OCI-LY7 (cell line): ENCODE data around the gene ABCC4. TPM values are rescaled to one million over a fixed set of nuclear protein-coding genes. Genes with fewer than 3 reads are reported as not detected.

ENCODE experiments used
- BruUV-seq: library from RNA; stranded (reverse); fragments of 400-500 nt; replicated peaks from 2 replicates; lab custom pipeline; 2021; lab: Mats Ljungman, UMichigan
- CTCF ChIA-PET: fragments of 300-600 bp; sonication (Branson Sonifier 250); formaldehyde crosslinking; loops from one replicate; lab custom pipeline; 2022; ENCODE audit warnings: antibody characterized with exemption; ENCODE audit not compliant: unreplicated experiment; lab: Charles Lee
- POLR2A ChIA-PET: fragments of 300-600 bp; sonication (Branson Sonifier 250); formaldehyde crosslinking; loops from one replicate; lab custom pipeline; 2022; ENCODE audit warnings: antibody characterized with exemption; lab: Charles Lee
- DNase-seq: peaks from one replicate; pipeline ENCODE4 v3.0.0-alpha.2; 2015; ENCODE audit warnings: low spot score
- H2AFZ ChIP-seq: fragments of 200-600 bp; sonication (generic), shearing (Covaris generic); 2 replicates; pipeline ENCODE4 v1.6.1; 2014; ENCODE audit warnings: mild to moderate bottlenecking, antibody characterized with exemption, low read length, moderate library complexity
- H3K27ac ChIP-seq: fragments of 200-600 bp; sonication (generic); 2 replicates; pipeline ENCODE4 v1.5.1; 2014; ENCODE audit warnings: mixed run types, low read depth, mild to moderate bottlenecking, moderate library complexity, low read length, inconsistent platforms; ENCODE audit not compliant: poor library complexity, severe bottlenecking
- H3K36me3 ChIP-seq: fragments of 200-600 bp; sonication (generic); 2 replicates; pipeline ENCODE4 v1.6.1; 2014; ENCODE audit warnings: mild to moderate bottlenecking, antibody characterized with exemption, low read length, moderate library complexity, mixed read lengths; ENCODE audit not compliant: insufficient read depth
- H3K4me1 ChIP-seq: fragments of 200-600 bp; sonication (generic); 2 replicates; pipeline ENCODE4 v1.5.1; 2014; ENCODE audit warnings: mild to moderate bottlenecking, low read length; ENCODE audit not compliant: insufficient read depth, poor library complexity, severe bottlenecking
- H3K4me2 ChIP-seq: fragments of 200-600 bp; sonication (generic); 2 replicates; pipeline ENCODE4 v1.6.1; 2014; ENCODE audit warnings: mild to moderate bottlenecking, low read length
- H3K4me3 ChIP-seq: fragments of 200-600 bp; sonication (generic); 2 replicates; pipeline ENCODE4 v1.5.1; 2014; ENCODE audit warnings: mild to moderate bottlenecking, low read depth, low read length; ENCODE audit not compliant: poor library complexity, severe bottlenecking
- H3K79me2 ChIP-seq: fragments of 200-600 bp; sonication (generic); 2 replicates; pipeline ENCODE4 v1.6.1; 2016; ENCODE audit warnings: low read depth, mild to moderate bottlenecking, low read length, moderate library complexity, mixed read lengths; ENCODE audit not compliant: insufficient read depth
- H3K9me2 ChIP-seq: fragments of 200-600 bp; sonication (generic); 2 replicates; pipeline ENCODE4 v1.6.1; 2016; ENCODE audit warnings: mild to moderate bottlenecking, low read length, mixed read lengths; ENCODE audit not compliant: insufficient read depth
- H3K9me3 ChIP-seq: fragments of 200-600 bp; sonication (generic); 2 replicates; pipeline ENCODE4 v1.6.1; 2014; ENCODE audit warnings: mild to moderate bottlenecking, mixed run types, low read length, mixed read lengths
- H4K20me1 ChIP-seq: fragments of 200-600 bp; sonication (generic); 2 replicates; pipeline ENCODE4 v1.6.1; 2014; ENCODE audit warnings: mild to moderate bottlenecking, antibody characterized with exemption, low read length, moderate library complexity, mixed read lengths; ENCODE audit not compliant: insufficient read depth
- EZH2phosphoT487 ChIP-seq: fragments of 200-600 bp; sonication (generic); IDR thresholded peaks from 2 replicates; pipeline ENCODE4 v1.6.1; 2018; ENCODE audit warnings: low read depth, borderline replicate concordance, mild to moderate bottlenecking, mixed run types, antibody characterized with exemption, low read length, moderate library complexity, mixed read lengths
- intact Hi-C: fragments of 100-400 bp; cut with micrococcal nuclease; formaldehyde crosslinking; loops from one replicate; pipeline ENCODE4 v1.10.0; 2022; ENCODE audit not compliant: unreplicated experiment
- total RNA-seq, 2 experiments: library from RNA; depleted of rRNA in 1 of 2; stranded (reverse); fragments of >200 nt in 1 of 2; shearing (Covaris generic) in 1 of 2; gene quantifications; 2 replicates each; pipeline ENCODE4 v1.2.3, GENCODE V29; 2014 to 2022
- TF ChIP-seq, protein P1 (sequence below): fragments of 200-600 bp; sonication (generic); conservative IDR thresholded peaks from 2 replicates; pipeline ENCODE4 v1.5.1; 2014; ENCODE audit warnings: mild to moderate bottlenecking, antibody characterized with exemption, low read length, moderate library complexity, mixed read lengths

ABCC4 gene
- total RNA-seq, 2 experiments from 2014 or later = 7.3 to 7.8 TPM

DNA sequence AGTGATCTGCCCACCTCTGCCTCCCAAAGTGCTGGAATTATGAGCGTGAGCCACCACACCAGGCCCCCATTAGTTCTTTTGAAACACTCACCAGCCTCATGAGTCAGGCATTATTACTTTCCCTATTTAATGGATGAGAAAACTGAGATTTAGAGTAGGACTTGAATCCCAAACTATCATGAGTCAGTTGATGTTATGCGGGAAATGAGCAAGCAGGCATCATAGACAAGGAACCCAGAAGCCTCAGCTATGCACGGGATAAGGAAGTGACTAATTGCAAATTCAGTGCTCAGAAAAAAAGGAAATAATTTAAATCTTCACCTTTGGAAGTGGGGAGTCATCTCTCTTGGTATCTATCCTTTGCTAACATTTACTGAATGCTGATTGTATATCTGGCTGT lies 217.5 kb downstream of the ABCC4 start:
- Histone ChIP-seq H3K36me3 (no peaks in the 10 kb centered on the region), H4K20me1 (no peaks in the 10 kb centered on the region), H3K4me2 (no peak overlapping the region), H3K4me1 (no peaks in the 10 kb centered on the region), H2AFZ (no peak overlapping the region), H3K79me2 (no peaks in the 10 kb centered on the region), H3K4me3 (no peak overlapping the region), H3K27ac (no peak overlapping the region), H3K9me3 (no peaks in the 10 kb centered on the region), H3K9me2 (no peaks in the 10 kb centered on the region)
- CTCF ChIA-PET = no interaction called here
- TF ChIP-seq, protein P1, sequence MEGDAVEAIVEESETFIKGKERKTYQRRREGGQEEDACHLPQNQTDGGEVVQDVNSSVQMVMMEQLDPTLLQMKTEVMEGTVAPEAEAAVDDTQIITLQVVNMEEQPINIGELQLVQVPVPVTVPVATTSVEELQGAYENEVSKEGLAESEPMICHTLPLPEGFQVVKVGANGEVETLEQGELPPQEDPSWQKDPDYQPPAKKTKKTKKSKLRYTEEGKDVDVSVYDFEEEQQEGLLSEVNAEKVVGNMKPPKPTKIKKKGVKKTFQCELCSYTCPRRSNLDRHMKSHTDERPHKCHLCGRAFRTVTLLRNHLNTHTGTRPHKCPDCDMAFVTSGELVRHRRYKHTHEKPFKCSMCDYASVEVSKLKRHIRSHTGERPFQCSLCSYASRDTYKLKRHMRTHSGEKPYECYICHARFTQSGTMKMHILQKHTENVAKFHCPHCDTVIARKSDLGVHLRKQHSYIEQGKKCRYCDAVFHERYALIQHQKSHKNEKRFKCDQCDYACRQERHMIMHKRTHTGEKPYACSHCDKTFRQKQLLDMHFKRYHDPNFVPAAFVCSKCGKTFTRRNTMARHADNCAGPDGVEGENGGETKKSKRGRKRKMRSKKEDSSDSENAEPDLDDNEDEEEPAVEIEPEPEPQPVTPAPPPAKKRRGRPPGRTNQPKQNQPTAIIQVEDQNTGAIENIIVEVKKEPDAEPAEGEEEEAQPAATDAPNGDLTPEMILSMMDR = no peak
- no peak for TF ChIP-seq EZH2phosphoT487
- intact Hi-C loops = no loop called here
- no TSS peak for BruUV-seq
- DNase-seq = no peak
- POLR2A ChIA-PET = no interaction called here

DNA sequence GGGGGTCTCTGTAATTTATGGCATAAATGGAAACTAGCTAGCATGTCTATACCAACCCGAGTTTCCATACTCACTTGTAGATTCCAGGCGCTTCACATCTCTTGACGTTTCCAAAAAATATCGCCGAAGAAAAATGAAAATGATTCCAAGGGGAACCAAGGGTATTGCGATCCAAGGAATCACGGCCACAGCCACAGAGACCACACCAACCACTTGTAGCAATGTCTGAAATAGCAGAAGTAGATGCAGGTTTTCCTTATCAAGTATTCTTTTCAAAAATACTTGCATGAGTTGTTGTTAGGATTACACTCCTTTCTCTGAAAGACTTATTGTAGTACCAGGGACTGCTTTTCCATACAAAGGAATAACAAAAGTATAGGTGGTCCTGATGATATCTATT lies 218.2 kb downstream of the ABCC4 start:
- Histone ChIP-seq H3K4me2 (no peak overlapping the region), H3K79me2 (no peaks in the 10 kb centered on the region), H3K27ac (no peak overlapping the region), H3K9me2 (no peaks in the 10 kb centered on the region), H3K36me3 (no peaks in the 10 kb centered on the region), H3K9me3 (no peaks in the 10 kb centered on the region), H4K20me1 (no peaks in the 10 kb centered on the region), H3K4me3 (no peak overlapping the region), H3K4me1 (no peaks in the 10 kb centered on the region), H2AFZ (no peak overlapping the region)
- DNase-seq = no peak
- CTCF ChIA-PET = no interaction called here
- intact Hi-C loops = no loop called here
- no TSS peak for BruUV-seq
- TF ChIP-seq, protein P1 = no peak
- TF ChIP-seq EZH2phosphoT487 = no peak
- POLR2A ChIA-PET = no interaction called here

DNA sequence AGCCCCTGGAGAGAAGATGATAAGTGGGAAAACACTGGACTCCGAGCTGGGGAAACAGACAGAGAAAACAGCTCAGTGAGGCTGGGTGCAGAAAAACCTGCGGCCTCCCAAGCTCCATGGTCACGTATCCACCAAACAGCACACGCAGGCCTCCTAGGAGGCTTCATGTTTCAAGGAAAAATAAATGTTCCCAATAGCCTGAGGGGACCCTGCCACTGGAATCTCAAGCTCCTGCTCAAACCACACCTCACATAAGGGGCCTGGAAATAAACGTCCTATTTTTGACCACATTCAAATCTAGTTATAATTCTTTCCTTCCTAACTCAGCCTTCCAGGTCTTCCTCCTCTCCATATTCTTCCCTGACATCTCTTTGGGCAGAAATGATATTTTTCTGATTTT lies 225.7 kb downstream of the ABCC4 start:
- Histone ChIP-seq H3K79me2 (no peaks in the 10 kb centered on the region), H3K9me3 (no peaks in the 10 kb centered on the region), H3K36me3 (no peaks in the 10 kb centered on the region), H4K20me1 (no peaks in the 10 kb centered on the region), H3K4me2 (no peak overlapping the region), H3K4me3 (no peak overlapping the region), H3K27ac (no peak overlapping the region), H3K9me2 (no peaks in the 10 kb centered on the region), H2AFZ (no peak overlapping the region), H3K4me1 (no peaks in the 10 kb centered on the region)
- ChIA-PET POLR2A (no interaction called here), CTCF (no interaction called here)
- intact Hi-C loops = no loop called here
- BruUV-seq = no TSS peak
- no peak for DNase-seq
- TF ChIP-seq EZH2phosphoT487 = no peak
- TF ChIP-seq, protein P1 = no peak
